GM19240 (cell line): ENCODE results near the gene TOMM70.

ENCODE experiments used
- DNase-seq: peaks from one replicate; pipeline ENCODE4 v3.0.0; 2011; ENCODE audit warnings: low spot score; ENCODE audit not compliant: insufficient read length

TOMM70 gene

GRCh38 chr3:100325827-100326226 lies 75.1 kb downstream of the TOMM70 start:
- no peak for DNase-seq

GRCh38 chr3:100324044-100324443 lies 76.8 kb downstream of the TOMM70 start:
- no peak for DNase-seq

GRCh38 chr3:100319951-100320350 lies 80.9 kb downstream of the TOMM70 start:
- no peak for DNase-seq

GRCh38 chr3:100317912-100318311 lies 83.0 kb downstream of the TOMM70 start:
- no peak for DNase-seq

GRCh38 chr3:100316641-100317069 lies 84.2 kb downstream of the TOMM70 start:
- DNase-seq = no peak
